ENCODE measurements around the gene DUSP8.

The DUSP8 gene

GRCh38 chr11:1549338-1550330, 22.4 kb downstream of the DUSP8 start:
- DNase-seq = no peak

GRCh38 chr11:1548221-1549070, 23.6 kb downstream of the DUSP8 start:
- DNase-seq = peak; percentile 51

- DNase-seq = no peak
These were observed 24.5 kb downstream of the DUSP8 start for GRCh38 chr11:1547467-1548098.

- DNase-seq = no peak
These were observed 25.3 kb downstream of the DUSP8 start for GRCh38 chr11:1546536-1547466.

- DNase-seq = no peak
These were observed 26.0 kb downstream of the DUSP8 start for GRCh38 chr11:1546077-1546535.

- DNase-seq = no peak
These were observed 26.6 kb downstream of the DUSP8 start for GRCh38 chr11:1545432-1545831.

- DNase-seq = no peak
These were observed 27.5 kb downstream of the DUSP8 start for GRCh38 chr11:1544536-1544935.

- no peak for DNase-seq
These were observed 28.3 kb downstream of the DUSP8 start for GRCh38 chr11:1543606-1544263.

- DNase-seq = no peak
These were observed 29.8 kb downstream of the DUSP8 start for GRCh38 chr11:1542267-1542666.

GRCh38 chr11:1541474-1542204, 30.4 kb downstream of the DUSP8 start:
- DNase-seq = no peak

GRCh38 chr11:1540074-1540473, 32.0 kb downstream of the DUSP8 start:
- no peak for DNase-seq

GRCh38 chr11:1538153-1538552, 33.9 kb downstream of the DUSP8 start:
- DNase-seq = no peak

- DNase-seq = no peak
These were observed 35.8 kb downstream of the DUSP8 start for GRCh38 chr11:1536065-1536843.

- no peak for DNase-seq
These were observed 37.4 kb downstream of the DUSP8 start for GRCh38 chr11:1534682-1535081.

GRCh38 chr11:1534171-1534570, 37.9 kb downstream of the DUSP8 start:
- DNase-seq = no peak

GRCh38 chr11:1533342-1533725, 38.7 kb downstream of the DUSP8 start:
- DNase-seq = no peak

- DNase-seq = no peak
These were observed 39.3 kb downstream of the DUSP8 start for GRCh38 chr11:1532606-1533341.

- no peak for DNase-seq
These were observed 40.0 kb downstream of the DUSP8 start for GRCh38 chr11:1532014-1532586.
